Tibial artery (tissue), 4 donors: ENCODE data around the gene SEMA5B.
A peak's percentile ranks its signal among the peaks of the same experiment; 100 is the strongest.

Experiments
- DNase-seq, 2 donors: peaks; one replicate each; pipeline ENCODE4 v3.0.0-alpha.2; 2019
- H3K27ac ChIP-seq, 2 donors: fragments of 200-600 bp; sonication (generic) in 1 of 2; 1 replicate in 1 of 2; 2 replicates in 1 of 2; pipeline ENCODE4 v1.5.1; 2018 to 2019; ENCODE audit warnings: mild to moderate bottlenecking in 1 of 2
- H3K27me3 ChIP-seq, 2 donors: fragments of 200-600 bp; sonication (generic) in 1 of 2; one replicate each; pipeline versions ENCODE4 v1.5.1 to v1.6.0; 2016 to 2019
- H3K36me3 ChIP-seq, 3 donors: fragments of 200-600 bp; sonication (generic) in 2 of 3; one replicate each; pipeline ENCODE4 v1.5.1; 2016 to 2019; ENCODE audit warnings: mild to moderate bottlenecking in 2 of 3
- H3K4me1 ChIP-seq, 4 donors: fragments of 200-600 bp; sonication (generic) in 2 of 4; 1 replicate in 3 of 4; 2 replicates in 1 of 4; pipeline ENCODE4 v1.5.1; 2016 to 2019
- H3K4me3 ChIP-seq, 2 donors: fragments of 200-600 bp; sonication (generic) in 1 of 2; 1 replicate in 1 of 2; 2 replicates in 1 of 2; pipeline ENCODE4 v1.5.1; 2018 to 2019; ENCODE audit warnings: mild to moderate bottlenecking in 2 of 2
- H3K9me3 ChIP-seq, 3 donors: fragments of 200-600 bp; sonication (generic) in 1 of 3; one replicate each; pipeline ENCODE4 v1.5.1; 2016 to 2019
- CTCF ChIP-seq, 2 experiments: fragments of 200-600 bp in 1 of 2; fragments of 450-650 bp in 1 of 2; IDR thresholded peaks; one replicate each; pipeline ENCODE4 v1.5.1; 2017 to 2019; ENCODE audit warnings: antibody characterized with exemption in 2 of 2, mild to moderate bottlenecking in 1 of 2, moderate library complexity in 1 of 2
- intact Hi-C: fragments of 100-400 bp; cut with DNase I; formaldehyde crosslinking; loops from one replicate; pipeline ENCODE4 v1.15.0; 2023; ENCODE audit warnings: low total_unique reads

Gene SEMA5B

GRCh38 chr3:122946185-122946584 lies 81.4 kb downstream of the SEMA5B start:
- intact Hi-C loops = loop anchor here (10.0 kb wide), 1 partner anchor 609 kb away; no protein-coding TSS in a partner anchor

GRCh38 chr3:122945230-122945629 lies 82.3 kb downstream of the SEMA5B start:
- H3K27me3 ChIP-seq = no peaks in the 10 kb centered on the region
- no peak overlapping the region for H3K27ac ChIP-seq
- intact Hi-C loops = loop anchor here (10.0 kb wide), 1 partner anchor 610 kb away; no protein-coding TSS in a partner anchor
- no peak for TF ChIP-seq CTCF (IDR thresholded peaks at IDR 0.05)
- no peak for DNase-seq
- H3K36me3 ChIP-seq = no peaks in the 10 kb centered on the region
- H3K4me1 ChIP-seq = peaks cover 0 to 41% (median 20%) of the 10 kb centered on the region in 4 donors
- no peak overlapping the region for H3K4me3 ChIP-seq
- H3K9me3 ChIP-seq = no peaks in the 10 kb centered on the region

More at GRCh38 chr3:122946185-122946584, 81.4 kb downstream of the SEMA5B start:
- no peak for TF ChIP-seq CTCF (IDR thresholded peaks at IDR 0.05)
- Histone ChIP-seq H3K27me3 (no peaks in the 10 kb centered on the region), H3K27ac (no peak overlapping the region), H3K4me3 (no peak overlapping the region), H3K4me1 (peaks cover 0 to 41% (median 20%) of the 10 kb centered on the region in 4 donors), H3K36me3 (no peaks in the 10 kb centered on the region), H3K9me3 (no peaks in the 10 kb centered on the region)
- DNase-seq = no peak

- no peaks in the 10 kb centered on the region for H3K27me3 ChIP-seq
- DNase-seq = no peak
- H3K27ac ChIP-seq = peak overlapping the region in 1 of 2 donors; percentile 35
- H3K4me1 ChIP-seq = peaks cover 0 to 41% (median 20%) of the 10 kb centered on the region in 4 donors
- H3K4me3 ChIP-seq = no peak overlapping the region
- intact Hi-C loops = loop anchor here (5.0 to 10.0 kb wide), 2 partner anchors 313 to 610 kb away; no protein-coding TSS in a partner anchor
- no peak for TF ChIP-seq CTCF (IDR thresholded peaks at IDR 0.05)
- no peaks in the 10 kb centered on the region for H3K36me3 ChIP-seq
- H3K9me3 ChIP-seq = no peaks in the 10 kb centered on the region
Observed at GRCh38 chr3:122944671-122945161, 82.8 kb downstream of the SEMA5B start.

GRCh38 chr3:122943828-122944190 lies 83.8 kb downstream of the SEMA5B start:
- no peaks in the 10 kb centered on the region for H3K27me3 ChIP-seq
- intact Hi-C loops = loop anchor here (2.0 to 10.0 kb wide), 3 partner anchors 85 to 611 kb away; no protein-coding TSS in a partner anchor
- H3K27ac ChIP-seq = peak overlapping the region in 1 of 2 donors; percentile 35
- peaks cover 0 to 41% (median 20%) of the 10 kb centered on the region in 4 donors for H3K4me1 ChIP-seq
- H3K9me3 ChIP-seq = no peaks in the 10 kb centered on the region
- no peak for TF ChIP-seq CTCF (IDR thresholded peaks at IDR 0.05)
- no peaks in the 10 kb centered on the region for H3K36me3 ChIP-seq
- no peak for DNase-seq
- H3K4me3 ChIP-seq = no peak overlapping the region

GRCh38 chr3:122942937-122943827 lies 84.4 kb downstream of the SEMA5B start:
- Histone ChIP-seq H3K27ac (no peak overlapping the region), H3K4me3 (no peak overlapping the region), H3K36me3 (no peaks in the 10 kb centered on the region), H3K27me3 (no peaks in the 10 kb centered on the region), H3K9me3 (no peaks in the 10 kb centered on the region), H3K4me1 (peaks cover 0 to 40% (median 20%) of the 10 kb centered on the region in 4 donors)
- intact Hi-C loops = loop anchor here (2.0 to 10.0 kb wide), 3 partner anchors 86 to 612 kb away; no protein-coding TSS in a partner anchor
- TF ChIP-seq CTCF (IDR thresholded peaks at IDR 0.05) = peak; percentile 95 to 96
- peak; percentile 66 to 87 for DNase-seq
